ENCODE results near the gene PCYT1B.

- no peak for TF ChIP-seq ZNF138 (tag by site-specific recombination; IDR thresholded peaks at IDR 0.05; ENCODE audit: borderline replicate concordance)
- TF ChIP-seq ZBTB1 (tag by site-specific recombination; IDR thresholded peaks at IDR 0.05): no peak
- no peak for TF ChIP-seq ZNF571 (tag by site-specific recombination; IDR thresholded peaks at IDR 0.05)
- no peak for TF ChIP-seq ZFP41 (tag by site-specific recombination; IDR thresholded peaks at IDR 0.05; ENCODE audit: borderline replicate concordance)
- TF ChIP-seq CTCF (tag by site-specific recombination; IDR thresholded peaks at IDR 0.05): no peak
- no peak for TF ChIP-seq ZBTB20 (tag by site-specific recombination; IDR thresholded peaks at IDR 0.05)
Measured at GRCh38 chrX:24676403-24677024, 29.4 kb upstream of the PCYT1B start.
